Neural progenitor cell (in vitro differentiated cells): ENCODE measurements around the gene PCCA. TPM values are rescaled to one million over a fixed set of nuclear protein-coding genes. Genes with fewer than 3 reads are reported as not detected.

Experiments
- DNase-seq: peaks from one replicate; pipeline ENCODE4 v3.0.0-alpha.2; 2016; ENCODE audit warnings: low spot score
- H2AFZ ChIP-seq: fragments of 200-600 bp; sonication (generic); replicated peaks from 2 replicates; pipeline ENCODE4 v1.6.1; 2016; ENCODE audit warnings: antibody characterized with exemption
- H3F3A ChIP-seq: fragments of 200-600 bp; sonication (generic); 2 replicates; pipeline ENCODE4 v1.6.1; 2016; ENCODE audit warnings: antibody characterized with exemption, low read depth
- H3K27ac ChIP-seq: fragments of 200-600 bp; sonication (generic); 2 replicates; pipeline ENCODE4 v1.5.1; 2016; ENCODE audit warnings: mild to moderate bottlenecking
- H3K27me3 ChIP-seq: fragments of 200-600 bp; sonication (generic); 2 replicates; pipeline ENCODE4 v1.6.1; 2016; ENCODE audit warnings: mild to moderate bottlenecking, moderate library complexity
- H3K36me3 ChIP-seq: fragments of 200-600 bp; sonication (generic); 2 replicates; pipeline ENCODE4 v1.5.1; 2016
- H3K4me1 ChIP-seq: fragments of 200-600 bp; sonication (generic); 2 replicates; pipeline ENCODE4 v1.6.1; 2016; ENCODE audit warnings: mixed run types
- H3K4me2 ChIP-seq: fragments of 200-600 bp; sonication (generic); 2 replicates; pipeline ENCODE4 v1.6.1; 2016
- H3K4me3 ChIP-seq: fragments of 200-600 bp; sonication (generic); 2 replicates; pipeline ENCODE4 v1.5.1; 2016
- H3K79me2 ChIP-seq: fragments of 200-600 bp; sonication (generic); 2 replicates; pipeline ENCODE4 v1.6.1; 2016; ENCODE audit warnings: low read depth
- H3K9ac ChIP-seq: fragments of 200-600 bp; sonication (generic); 2 replicates; pipeline ENCODE4 v1.6.1; 2016
- H3K9me3 ChIP-seq: fragments of 200-600 bp; sonication (generic); 2 replicates; pipeline ENCODE4 v1.5.1; 2016; ENCODE audit warnings: low read depth
- H4K20me1 ChIP-seq: fragments of 200-600 bp; sonication (generic); 2 replicates; pipeline ENCODE4 v1.6.1; 2016; ENCODE audit warnings: low read depth
- H3K27ac Mint-ChIP-seq: 3 replicates; pipeline ENCODE4 v1.8.0; 2021; ENCODE audit warnings: mixed read lengths
- H3K27me3 Mint-ChIP-seq: 2 replicates; pipeline ENCODE4 v1.8.0; 2022; ENCODE audit warnings: low read depth, mild to moderate bottlenecking, inconsistent platforms, moderate library complexity, mixed read lengths; ENCODE audit not compliant: insufficient read depth
- H3K36me3 Mint-ChIP-seq: 3 replicates; pipeline ENCODE4 v1.8.0; 2021; ENCODE audit warnings: mixed read lengths
- H3K4me1 Mint-ChIP-seq: 3 replicates; pipeline ENCODE4 v1.8.0; 2021; ENCODE audit warnings: mixed read lengths
- H3K4me3 Mint-ChIP-seq: 3 replicates; pipeline ENCODE4 v1.8.0; 2021; ENCODE audit warnings: mild to moderate bottlenecking, moderate library complexity, mixed read lengths
- H3K9me3 Mint-ChIP-seq: 3 replicates; pipeline ENCODE4 v1.8.0; 2020; ENCODE audit warnings: mixed read lengths
- CTCF ChIP-seq: fragments of 200-600 bp; sonication (generic); IDR thresholded peaks from 2 replicates; pipeline ENCODE4 v1.5.1; 2017; ENCODE audit warnings: antibody characterized with exemption, mild to moderate bottlenecking
- EZH2 ChIP-seq: fragments of 200-600 bp; sonication (generic); IDR thresholded peaks from 2 replicates; pipeline ENCODE4 v1.6.1; 2017; ENCODE audit warnings: antibody characterized with exemption, mild to moderate bottlenecking, moderate library complexity
- EZH2phosphoT487 ChIP-seq: fragments of 200-600 bp; sonication (generic); IDR thresholded peaks from 2 replicates; pipeline ENCODE4 v1.6.1; 2017; ENCODE audit warnings: antibody characterized with exemption
- total RNA-seq: library from RNA; depleted of rRNA; stranded (reverse); fragments of >200 nt; gene quantifications from 2 replicates; pipeline ENCODE4 v1.2.3, GENCODE V29; 2015; ENCODE audit warnings: low replicate concordance

The PCCA gene
- total RNA-seq, 1 donor from 2014 or later, result 60.6 TPM

- H3K36me3 Mint-ChIP-seq, result no peaks in the 10 kb centered on the region
These were observed 472.2 kb downstream of the PCCA start for GRCh38 chr13:100561158-100561499.

GRCh38 chr13:100561599-100562204 lies 472.8 kb downstream of the PCCA start:
- Histone ChIP-seq H3K9me3 (no peaks in the 10 kb centered on the region), H3K4me3 (no peak overlapping the region), H3F3A (no peaks in the 10 kb centered on the region), H3K4me2 (no peak overlapping the region), H3K79me2 (no peaks in the 10 kb centered on the region), H3K27ac (no peak overlapping the region), H3K36me3 (no peaks in the 10 kb centered on the region), H2AFZ (no peak overlapping the region), H4K20me1 (no peaks in the 10 kb centered on the region), H3K27me3 (no peaks in the 10 kb centered on the region), H3K9ac (no peak overlapping the region), H3K4me1 (no peaks in the 10 kb centered on the region)
- Mint-ChIP-seq H3K36me3 (peaks cover 2% of the 10 kb centered on the region), H3K27ac (no peak overlapping the region), H3K4me1 (peaks cover 4% of the 10 kb centered on the region), H3K9me3 (peaks cover 13% of the 10 kb centered on the region), H3K27me3 (no peaks in the 10 kb centered on the region), H3K4me3 (no peak overlapping the region)
- TF ChIP-seq EZH2, result no peak
- TF ChIP-seq CTCF, result no peak
- TF ChIP-seq EZH2phosphoT487, result no peak
- DNase-seq, result no peak

More at GRCh38 chr13:100561158-100561499, 472.2 kb downstream of the PCCA start:
- Histone ChIP-seq H3F3A (no peaks in the 10 kb centered on the region), H3K27ac (no peak overlapping the region), H3K4me1 (no peaks in the 10 kb centered on the region), H2AFZ (no peak overlapping the region), H4K20me1 (no peaks in the 10 kb centered on the region), H3K27me3 (no peaks in the 10 kb centered on the region), H3K9me3 (no peaks in the 10 kb centered on the region), H3K4me2 (no peak overlapping the region), H3K9ac (no peak overlapping the region), H3K36me3 (no peaks in the 10 kb centered on the region), H3K79me2 (no peaks in the 10 kb centered on the region), H3K4me3 (no peak overlapping the region)
- peaks cover 7% of the 10 kb centered on the region for H3K9me3 Mint-ChIP-seq
- H3K27me3 Mint-ChIP-seq, result no peaks in the 10 kb centered on the region
- no peak overlapping the region for H3K4me3 Mint-ChIP-seq
- H3K4me1 Mint-ChIP-seq, result peaks cover 4% of the 10 kb centered on the region
- no peak for DNase-seq
- TF ChIP-seq EZH2phosphoT487 (no peak), CTCF (no peak), EZH2 (no peak)
- no peak overlapping the region for H3K27ac Mint-ChIP-seq

- H3K4me1 Mint-ChIP-seq, result peaks cover 4% of the 10 kb centered on the region
- Histone ChIP-seq H3K79me2 (no peaks in the 10 kb centered on the region), H3K9ac (no peak overlapping the region), H4K20me1 (no peaks in the 10 kb centered on the region), H3K36me3 (no peaks in the 10 kb centered on the region), H3K4me2 (no peak overlapping the region), H3K4me1 (no peaks in the 10 kb centered on the region), H3K27me3 (no peaks in the 10 kb centered on the region), H3K9me3 (no peaks in the 10 kb centered on the region), H3K27ac (no peak overlapping the region), H2AFZ (no peak overlapping the region), H3K4me3 (no peak overlapping the region), H3F3A (no peaks in the 10 kb centered on the region)
- no peak overlapping the region for H3K4me3 Mint-ChIP-seq
- no peak overlapping the region for H3K27ac Mint-ChIP-seq
- DNase-seq, result no peak
- TF ChIP-seq CTCF (no peak), EZH2 (no peak), EZH2phosphoT487 (no peak)
- peaks cover 4% of the 10 kb centered on the region for H3K36me3 Mint-ChIP-seq
- peaks cover 3% of the 10 kb centered on the region for H3K27me3 Mint-ChIP-seq
- peaks cover 17% of the 10 kb centered on the region for H3K9me3 Mint-ChIP-seq
These were observed 474.9 kb downstream of the PCCA start for GRCh38 chr13:100563779-100564178.
